G401.6 (cell line): ENCODE data around the gene VRK1.
"Not testable (repeated sequence)": the region's sequence is repeated elsewhere in the genome, so short reads cannot be mapped to it uniquely, and the experiment has no call there.

ENCODE experiments used
- FAIRE-seq: peaks from 2 replicates; lab custom pipeline; 2012; peaks lifted over from hg19 to GRCh38; lab: Jason Lieb, UNC

The VRK1 gene

GRCh38 chr14:96796851-96797581, at the start of gene VRK1:
TSS of gene VRK1 (plus strand) at chr14:96797382. CDS start at chr14:96833472, 36,090 bp downstream.
- FAIRE-seq = peak; percentile 98

GRCh38 chr14:96747608-96748007, 49.6 kb upstream of the VRK1 start:
- FAIRE-seq = no peak

- no peak for FAIRE-seq
Observed at GRCh38 chr14:96748362-96748761, 48.8 kb upstream of the VRK1 start.

GRCh38 chr14:96751505-96751904, 45.7 kb upstream of the VRK1 start:
- FAIRE-seq = no peak

- FAIRE-seq = no peak
Observed at GRCh38 chr14:96752125-96752524, 45.1 kb upstream of the VRK1 start.

- no peak for FAIRE-seq
Observed at GRCh38 chr14:96752594-96752993, 44.6 kb upstream of the VRK1 start.

- no peak for FAIRE-seq
Observed at GRCh38 chr14:96754162-96754844, 42.9 kb upstream of the VRK1 start.

GRCh38 chr14:96754845-96755184, 42.4 kb upstream of the VRK1 start:
- FAIRE-seq = no peak

GRCh38 chr14:96756745-96757144, 40.4 kb upstream of the VRK1 start:
- no peak for FAIRE-seq

- FAIRE-seq = no peak
Observed at GRCh38 chr14:96757456-96757855, 39.7 kb upstream of the VRK1 start.

- no peak for FAIRE-seq
Observed at GRCh38 chr14:96761066-96761465, 36.1 kb upstream of the VRK1 start.

- FAIRE-seq = peak; percentile 84
Observed at GRCh38 chr14:96762650-96763049, 34.5 kb upstream of the VRK1 start.

GRCh38 chr14:96764012-96764411, 33.2 kb upstream of the VRK1 start:
- no peak for FAIRE-seq

- not testable (repeated sequence) for FAIRE-seq
Observed at GRCh38 chr14:96765205-96765604, 32.0 kb upstream of the VRK1 start.

GRCh38 chr14:96772929-96773328, 24.3 kb upstream of the VRK1 start:
- FAIRE-seq = no peak

- FAIRE-seq = no peak
Observed at GRCh38 chr14:96776791-96777190, 20.4 kb upstream of the VRK1 start.

- no peak for FAIRE-seq
Observed at GRCh38 chr14:96780500-96780899, 16.7 kb upstream of the VRK1 start.

GRCh38 chr14:96781371-96781770, 15.8 kb upstream of the VRK1 start:
- FAIRE-seq = no peak

GRCh38 chr14:96782436-96782835, 14.7 kb upstream of the VRK1 start:
- no peak for FAIRE-seq

- no peak for FAIRE-seq
Observed at GRCh38 chr14:96783043-96783914, 13.9 kb upstream of the VRK1 start.

GRCh38 chr14:96783915-96784224, 13.3 kb upstream of the VRK1 start:
- FAIRE-seq = no peak

- no peak for FAIRE-seq
Observed at GRCh38 chr14:96790186-96790585, 7.0 kb upstream of the VRK1 start.

- FAIRE-seq = no peak
Observed at GRCh38 chr14:96790706-96791105, 6.5 kb upstream of the VRK1 start.
